GM12891 (cell line): ENCODE results near the gene MREG.
"Not testable (repeated sequence)": the region's sequence is repeated elsewhere in the genome, so short reads cannot be mapped to it uniquely, and the experiment has no call there.

Source experiments
- DNase-seq: peaks from one replicate; pipeline ENCODE4 v3.0.0; 2011; ENCODE audit warnings: low spot score; ENCODE audit not compliant: insufficient read length
- FAIRE-seq: peaks from 2 replicates; lab custom pipeline; 2011; peaks lifted over from hg19 to GRCh38; lab: Jason Lieb, UNC
- PAX5 ChIP-seq: IDR thresholded peaks from 2 replicates; pipeline ENCODE4 v1.6.1; 2011; ENCODE audit warnings: low read length, moderate library complexity, mild to moderate bottlenecking; ENCODE audit not compliant: insufficient read depth, severe bottlenecking
- POLR2A ChIP-seq: IDR thresholded peaks from 2 replicates; pipeline ENCODE4 v1.6.1; 2011; ENCODE audit warnings: low read depth, low read length, control low read depth
- POLR2AphosphoS5 ChIP-seq: IDR thresholded peaks from 2 replicates; pipeline ENCODE4 v1.6.1; 2011; ENCODE audit warnings: low read depth, low read length, control low read depth
- POU2F2 ChIP-seq: IDR thresholded peaks from 2 replicates; pipeline ENCODE4 v1.6.1; 2011; ENCODE audit warnings: low read depth, mild to moderate bottlenecking, control low read depth, low read length, moderate library complexity
- SPI1 ChIP-seq: IDR thresholded peaks from 2 replicates; pipeline ENCODE4 v1.6.1; 2011; ENCODE audit warnings: low read depth, low read length, control low read depth
- TAF1 ChIP-seq: IDR thresholded peaks from 2 replicates; pipeline ENCODE4 v1.6.1; 2011; ENCODE audit warnings: low read depth, low read length, control low read depth

MREG gene

DNA sequence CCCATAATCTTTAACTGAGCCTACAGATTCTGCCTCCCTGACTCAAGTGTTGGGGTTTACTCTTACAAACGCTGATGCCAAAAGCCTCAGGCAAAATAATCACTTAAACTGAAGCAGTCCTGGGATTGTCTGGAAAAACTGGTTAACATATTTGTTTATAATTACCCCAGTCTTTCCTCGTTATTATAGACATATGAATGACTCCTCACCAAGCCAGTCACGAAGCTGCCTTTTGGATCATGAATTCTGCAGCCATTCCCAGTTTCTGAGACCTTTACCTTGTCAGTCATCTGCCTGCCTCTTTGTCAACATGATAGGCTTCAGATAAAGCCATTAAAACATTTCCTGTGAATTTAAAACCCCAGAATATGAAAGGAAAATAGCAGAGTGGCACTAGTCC lies 46.4 kb downstream of the MREG start:
- DNase-seq (no peak), FAIRE-seq (no peak)
- TF ChIP-seq POLR2A, result no peak
- TF ChIP-seq TAF1, result no peak
- TF ChIP-seq POLR2AphosphoS5, result no peak
- no peak for TF ChIP-seq POU2F2
- TF ChIP-seq PAX5, result no peak
- no peak for TF ChIP-seq SPI1

DNA sequence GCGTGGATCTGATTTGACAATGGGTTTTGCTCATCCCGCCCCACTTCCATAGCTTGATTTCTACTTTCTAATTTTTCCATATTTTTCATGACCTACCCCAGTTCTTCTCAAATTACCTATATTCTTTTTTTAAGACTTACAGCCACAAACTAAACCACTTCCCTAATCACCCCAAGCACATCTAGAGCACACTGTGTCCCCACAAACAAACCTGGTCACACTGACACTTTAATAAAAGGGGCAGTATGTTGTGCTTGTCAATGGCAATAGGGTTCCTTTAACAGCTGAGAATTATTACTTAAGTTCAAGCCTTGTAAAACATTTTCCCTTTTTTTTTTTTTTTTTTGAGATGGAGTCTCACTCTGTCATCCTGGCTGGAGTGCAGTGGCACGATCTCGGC lies 47.1 kb downstream of the MREG start:
- DNase-seq, result no peak
- no peak for FAIRE-seq
- TF ChIP-seq TAF1 (no peak), POLR2AphosphoS5 (no peak), SPI1 (no peak), POU2F2 (no peak), PAX5 (no peak), POLR2A (no peak)

- no peak for DNase-seq
- FAIRE-seq, result no peak
- TF ChIP-seq POU2F2 (no peak), POLR2AphosphoS5 (no peak), POLR2A (no peak), PAX5 (no peak), TAF1 (no peak), SPI1 (no peak)
These were observed 47.7 kb downstream of the MREG start for GRCh38 chr2:215965532-215966165.

DNA sequence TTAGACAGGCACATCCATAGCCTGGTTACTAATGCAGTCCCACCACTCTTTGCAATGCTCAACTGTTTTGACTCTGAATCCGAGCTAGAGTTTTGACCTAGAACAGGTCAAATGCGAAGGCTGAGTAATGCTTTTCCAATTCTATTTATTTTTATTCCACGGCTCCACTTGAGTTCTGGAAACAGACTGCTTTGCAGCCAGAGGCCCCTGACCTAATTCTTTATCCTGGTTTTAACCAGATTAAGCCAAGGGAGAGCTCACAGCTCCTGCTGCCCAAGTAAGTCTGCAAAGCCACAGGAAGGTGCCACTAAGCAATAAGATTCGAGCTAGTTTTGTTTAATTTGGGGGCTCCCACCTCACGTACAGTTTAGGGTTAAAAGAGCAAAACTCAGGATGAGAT lies 51.4 kb downstream of the MREG start:
- FAIRE-seq (no peak), DNase-seq (no peak)
- TF ChIP-seq POLR2AphosphoS5, result no peak
- no peak for TF ChIP-seq TAF1
- TF ChIP-seq PAX5, result no peak
- no peak for TF ChIP-seq SPI1

GRCh38 chr2:215958257-215958656 lies 55.1 kb downstream of the MREG start:
- TF ChIP-seq TAF1, result no peak
- TF ChIP-seq POLR2A, result no peak
- no peak for TF ChIP-seq SPI1
- TF ChIP-seq POU2F2, result no peak
- no peak for TF ChIP-seq POLR2AphosphoS5
- no peak for TF ChIP-seq PAX5
- no peak for FAIRE-seq
- DNase-seq, result no peak

- DNase-seq, FAIRE-seq: not testable (repeated sequence)
These were observed 55.8 kb downstream of the MREG start for GRCh38 chr2:215957354-215958122.

DNA sequence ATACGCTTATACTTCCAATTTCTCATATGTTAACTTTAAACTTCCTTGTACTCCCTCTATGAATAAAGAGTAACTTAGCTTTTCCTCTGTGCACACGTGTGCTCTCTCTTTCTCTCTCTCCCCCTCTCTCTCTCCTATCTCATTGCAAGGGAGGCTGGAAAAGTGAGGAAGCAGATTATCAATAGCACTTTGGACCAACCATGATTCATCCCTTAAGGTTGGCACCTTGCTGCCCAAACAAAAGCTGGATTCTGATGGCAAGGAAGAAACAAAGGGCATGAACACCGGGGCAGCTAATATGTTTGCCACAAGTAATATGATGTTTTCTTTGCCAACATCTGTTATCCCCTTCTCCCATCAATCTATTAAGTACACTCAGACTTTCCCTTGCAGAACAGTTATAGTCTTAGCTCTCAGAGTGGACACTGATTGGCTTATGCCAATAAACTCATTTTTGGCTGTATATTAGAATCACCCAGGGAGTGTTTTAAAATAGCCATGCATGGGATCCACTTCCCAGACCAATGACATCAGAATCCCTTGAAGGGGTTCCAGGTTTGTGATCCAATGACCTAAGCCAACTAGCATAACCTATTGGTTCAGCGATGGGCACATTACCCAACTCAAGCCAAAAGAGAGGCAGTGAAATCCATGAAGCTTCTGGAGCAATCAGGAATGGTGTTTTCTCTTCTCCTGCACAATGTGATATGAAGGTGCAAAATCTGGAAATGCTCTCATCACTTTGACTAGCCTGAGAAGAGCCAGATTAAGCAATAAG lies 60.3 kb downstream of the MREG start:
- FAIRE-seq, result peak; percentile 26
- TF ChIP-seq SPI1 (no peak), PAX5 (no peak), POU2F2 (no peak), POLR2A (no peak), TAF1 (no peak), POLR2AphosphoS5 (no peak)

GRCh38 chr2:215951558-215951957 lies 61.8 kb downstream of the MREG start:
- TF ChIP-seq POLR2AphosphoS5, result no peak
- TF ChIP-seq SPI1, result no peak
- no peak for TF ChIP-seq POLR2A
- TF ChIP-seq TAF1, result no peak
- TF ChIP-seq PAX5, result no peak
- TF ChIP-seq POU2F2, result no peak
- no peak for DNase-seq
- FAIRE-seq, result no peak

More for the DNA sequence above, 60.3 kb downstream of the MREG start:
- DNase-seq, result no peak

DNA sequence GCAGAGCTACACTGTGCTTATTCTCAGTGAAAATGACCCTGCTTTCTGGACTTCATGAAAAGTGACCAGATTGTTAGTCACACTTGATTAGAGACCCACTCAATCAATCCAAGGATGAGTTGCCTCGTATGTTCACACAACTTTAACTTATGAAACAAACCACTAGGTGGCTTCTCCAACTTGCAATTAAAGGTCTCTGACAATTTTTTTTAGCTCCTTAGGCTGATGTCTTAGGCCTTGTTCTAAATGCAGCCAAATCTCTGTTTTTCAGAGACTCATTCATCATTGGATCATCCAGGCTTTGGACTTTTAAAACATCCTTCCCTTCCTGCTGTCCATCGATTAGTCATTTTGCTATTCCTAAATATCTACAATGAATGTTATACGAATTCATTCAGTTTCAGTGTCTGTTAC lies 63.4 kb downstream of the MREG start:
- FAIRE-seq, result peak; percentile 61
- peak; percentile 8 for DNase-seq
- TF ChIP-seq SPI1 (no peak), POLR2AphosphoS5 (no peak), POLR2A (no peak), PAX5 (no peak), POU2F2 (no peak), TAF1 (no peak)
